ENCODE data around the gene NEB.

The NEB gene

DNA sequence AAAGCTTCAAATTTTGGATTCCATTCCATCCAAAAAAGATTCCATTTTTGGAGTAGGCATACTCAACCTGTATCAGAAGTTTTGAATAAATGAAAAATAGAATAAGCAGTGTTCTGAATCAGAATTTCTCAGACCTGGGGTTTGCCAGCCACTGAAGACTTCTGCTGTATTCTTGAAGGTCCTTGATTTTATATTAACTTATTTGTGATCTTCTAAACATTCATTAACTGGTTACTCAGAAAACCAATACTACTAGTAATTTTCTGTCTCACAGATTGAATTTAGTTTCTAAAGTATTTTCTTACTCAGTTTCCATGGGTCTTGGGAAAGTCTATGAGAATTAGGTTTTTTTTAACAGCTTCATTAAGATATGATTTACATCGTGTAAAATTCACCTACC lies 263.7 kb downstream of the NEB start:
- in situ Hi-C loops (cut with MboI; ENCODE audit: low pct_unique_long_range_greater_than_20kb, low sequenced_read_pairs, unreplicated experiment): loop anchor here (25.0 kb wide), 1 partner anchor 542 kb away; no protein-coding TSS in a partner anchor
- no peak for DNase-seq (ENCODE audit: low spot score)
- TF ChIP-seq, protein P1, sequence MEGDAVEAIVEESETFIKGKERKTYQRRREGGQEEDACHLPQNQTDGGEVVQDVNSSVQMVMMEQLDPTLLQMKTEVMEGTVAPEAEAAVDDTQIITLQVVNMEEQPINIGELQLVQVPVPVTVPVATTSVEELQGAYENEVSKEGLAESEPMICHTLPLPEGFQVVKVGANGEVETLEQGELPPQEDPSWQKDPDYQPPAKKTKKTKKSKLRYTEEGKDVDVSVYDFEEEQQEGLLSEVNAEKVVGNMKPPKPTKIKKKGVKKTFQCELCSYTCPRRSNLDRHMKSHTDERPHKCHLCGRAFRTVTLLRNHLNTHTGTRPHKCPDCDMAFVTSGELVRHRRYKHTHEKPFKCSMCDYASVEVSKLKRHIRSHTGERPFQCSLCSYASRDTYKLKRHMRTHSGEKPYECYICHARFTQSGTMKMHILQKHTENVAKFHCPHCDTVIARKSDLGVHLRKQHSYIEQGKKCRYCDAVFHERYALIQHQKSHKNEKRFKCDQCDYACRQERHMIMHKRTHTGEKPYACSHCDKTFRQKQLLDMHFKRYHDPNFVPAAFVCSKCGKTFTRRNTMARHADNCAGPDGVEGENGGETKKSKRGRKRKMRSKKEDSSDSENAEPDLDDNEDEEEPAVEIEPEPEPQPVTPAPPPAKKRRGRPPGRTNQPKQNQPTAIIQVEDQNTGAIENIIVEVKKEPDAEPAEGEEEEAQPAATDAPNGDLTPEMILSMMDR (IDR thresholded peaks at IDR 0.05; ENCODE audit: extremely low read depth, insufficient read depth, missing control alignments): no peak

DNA sequence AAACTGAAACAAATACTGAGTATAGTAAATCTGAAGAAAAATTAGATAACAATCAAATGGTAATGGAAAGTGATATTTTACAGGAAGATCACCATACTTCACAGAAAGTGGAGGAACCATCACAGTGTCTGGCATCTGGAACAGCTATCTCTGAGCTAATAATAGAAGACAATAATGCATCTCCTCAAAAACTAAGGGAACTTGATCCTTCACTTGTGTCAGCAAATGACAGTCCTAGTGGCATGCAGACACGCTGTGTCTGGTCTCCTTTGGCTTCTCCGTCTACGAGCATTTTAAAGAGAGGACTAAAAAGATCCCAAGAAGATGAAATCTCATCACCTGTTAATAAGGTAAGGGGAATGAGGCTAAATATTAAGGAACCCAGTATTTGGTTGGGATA lies 268.5 kb downstream of the NEB start:
- in situ Hi-C loops (cut with MboI; ENCODE audit: low pct_unique_long_range_greater_than_20kb, low sequenced_read_pairs, unreplicated experiment): loop anchor here (25.0 kb wide), 1 partner anchor 547 kb away; no protein-coding TSS in a partner anchor
- DNase-seq (ENCODE audit: low spot score): no peak
- TF ChIP-seq, protein P1 (IDR thresholded peaks at IDR 0.05; ENCODE audit: extremely low read depth, insufficient read depth, missing control alignments): no peak

DNA sequence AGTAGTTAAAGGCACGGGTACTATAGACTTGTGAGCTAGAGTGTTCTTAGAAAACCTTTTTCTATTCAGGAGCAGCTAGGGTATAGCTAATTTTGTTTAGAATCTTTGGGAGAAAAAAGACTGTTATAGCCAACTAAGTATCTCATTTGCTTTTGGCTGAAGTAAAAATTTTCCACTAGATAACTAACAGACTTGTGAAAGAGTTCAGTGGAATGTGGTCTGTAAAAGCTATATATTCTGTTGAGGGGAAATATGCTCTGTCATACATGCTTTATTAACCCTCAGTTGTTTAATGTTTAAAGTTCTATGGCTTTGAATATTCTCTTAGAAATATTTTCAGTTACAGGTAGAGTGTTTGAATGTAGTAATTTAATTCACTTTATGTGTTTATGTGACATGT lies 274.9 kb downstream of the NEB start:
- TF ChIP-seq, protein P1 (IDR thresholded peaks at IDR 0.05; ENCODE audit: extremely low read depth, insufficient read depth, missing control alignments): no peak
- no peak for DNase-seq (ENCODE audit: low spot score)
- in situ Hi-C loops (cut with MboI; ENCODE audit: low pct_unique_long_range_greater_than_20kb, low sequenced_read_pairs, unreplicated experiment): loop anchor here (25.0 kb wide), 1 partner anchor 553 kb away; no protein-coding TSS in a partner anchor

DNA sequence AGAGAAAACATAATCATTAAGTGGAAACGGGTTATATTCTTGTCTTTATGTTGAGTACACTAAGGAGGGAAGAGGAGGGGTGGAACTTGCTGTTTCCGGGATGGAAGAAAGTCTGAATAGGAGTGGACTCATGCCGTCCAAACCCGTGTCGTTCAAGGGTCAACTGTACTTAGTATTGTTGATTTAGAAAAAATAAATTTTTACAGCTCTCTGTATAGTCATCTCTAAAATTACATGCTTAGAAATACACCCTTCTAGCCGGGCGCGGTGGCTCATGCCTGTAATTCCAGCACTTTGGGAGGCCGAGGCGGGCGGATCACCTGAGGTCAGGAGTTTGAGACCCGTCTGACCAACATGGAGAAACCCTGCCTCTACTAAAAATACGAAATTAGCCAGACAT lies 295.1 kb downstream of the NEB start:
- in situ Hi-C loops (cut with MboI; ENCODE audit: low pct_unique_long_range_greater_than_20kb, low sequenced_read_pairs, unreplicated experiment): no loop called here
- DNase-seq (ENCODE audit: low spot score): no peak
- TF ChIP-seq, protein P1 (IDR thresholded peaks at IDR 0.05; ENCODE audit: extremely low read depth, insufficient read depth, missing control alignments): no peak

DNA sequence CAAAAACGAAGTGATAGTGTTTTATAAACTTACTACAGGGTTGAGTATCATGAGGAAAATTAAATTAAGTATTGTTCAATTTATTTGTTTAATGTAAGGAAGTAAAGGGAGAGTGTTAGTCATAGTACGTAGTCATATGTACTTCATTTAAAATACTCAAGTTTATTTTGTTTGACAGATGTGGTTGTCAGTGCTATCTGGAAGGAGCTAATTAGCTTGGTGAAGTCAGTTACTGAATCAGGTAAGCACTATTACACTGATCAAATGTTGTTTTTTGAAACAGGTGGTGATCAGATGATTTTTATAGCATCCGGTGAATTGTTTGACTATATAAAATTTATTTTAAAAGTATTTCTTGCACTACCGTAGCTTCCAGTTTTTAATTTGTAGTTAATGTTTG lies 295.8 kb downstream of the NEB start:
- in situ Hi-C loops (cut with MboI; ENCODE audit: low pct_unique_long_range_greater_than_20kb, low sequenced_read_pairs, unreplicated experiment): no loop called here
- no peak for DNase-seq (ENCODE audit: low spot score)
- TF ChIP-seq, protein P1 (IDR thresholded peaks at IDR 0.05; ENCODE audit: extremely low read depth, insufficient read depth, missing control alignments): no peak

DNA sequence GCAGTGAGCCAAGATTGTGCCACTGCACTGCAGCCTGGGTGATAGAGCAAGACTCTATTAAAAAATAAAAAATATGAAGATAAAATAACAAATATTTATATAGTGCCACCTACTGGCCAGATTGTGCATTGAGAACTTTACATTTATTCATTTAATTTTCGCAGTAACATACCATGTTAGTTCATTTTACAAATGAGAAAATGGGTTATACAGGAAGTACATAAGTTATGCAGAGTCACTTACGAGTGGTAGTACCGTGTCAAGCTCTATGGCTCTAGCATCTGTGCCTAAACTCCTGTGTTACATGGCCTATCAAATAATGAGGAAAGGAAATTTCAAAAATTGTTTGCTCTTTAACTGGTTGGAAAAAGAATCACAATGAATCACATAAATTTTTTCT lies 296.6 kb downstream of the NEB start:
- TF ChIP-seq, protein P1 (IDR thresholded peaks at IDR 0.05; ENCODE audit: extremely low read depth, insufficient read depth, missing control alignments): peak; percentile 46
- in situ Hi-C loops (cut with MboI; ENCODE audit: low pct_unique_long_range_greater_than_20kb, low sequenced_read_pairs, unreplicated experiment): no loop called here

More for the DNA sequence above, 296.6 kb downstream of the NEB start:
- peak; percentile 27 for DNase-seq (ENCODE audit: low spot score)

All from GM13977 (cell line).